ENCODE data around the gene UVRAG.

UVRAG gene

DNA sequence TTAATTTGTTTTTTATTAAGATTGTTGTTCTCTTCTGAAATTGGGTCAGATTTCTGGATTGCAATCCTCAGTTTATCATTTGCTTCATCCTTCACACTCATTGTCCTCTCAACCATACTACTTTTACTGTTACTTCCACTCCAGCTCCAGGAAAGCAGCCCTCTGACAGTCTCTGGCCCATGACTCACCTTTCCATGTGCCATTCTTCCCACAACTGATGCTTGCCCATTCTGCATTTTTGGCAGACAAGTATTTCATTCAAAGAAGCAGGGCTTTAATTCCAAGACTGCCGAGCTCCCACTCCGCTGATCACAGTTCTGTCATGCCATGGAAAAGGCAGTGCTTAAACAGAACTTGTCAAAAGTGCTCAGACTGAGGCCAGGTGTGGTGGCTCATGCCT lies 252.1 kb downstream of the UVRAG start:
- Histone ChIP-seq H3K36me3 (ENCODE audit: insufficient read depth) (no peaks in the 10 kb centered on the region), H3K4me1 (ENCODE audit: low read depth, poor library complexity, severe bottlenecking) (no peaks in the 10 kb centered on the region), H3K79me2 (ENCODE audit: insufficient read depth, low read depth) (no peaks in the 10 kb centered on the region), H3K27ac (no peak overlapping the region), H4K20me1 (ENCODE audit: insufficient read depth) (no peaks in the 10 kb centered on the region), H3K9ac (no peak overlapping the region), H3K4me2 (no peak overlapping the region), H2AFZ (ENCODE audit: low read depth) (no peak overlapping the region), H3K27me3 (ENCODE audit: insufficient read depth, low read depth) (no peaks in the 10 kb centered on the region), H3K4me3 (IDR thresholded peaks at IDR 0.05; ENCODE audit: insufficient read depth, low read depth, low read length) (no peak overlapping the region)
- TF ChIP-seq, protein P1, sequence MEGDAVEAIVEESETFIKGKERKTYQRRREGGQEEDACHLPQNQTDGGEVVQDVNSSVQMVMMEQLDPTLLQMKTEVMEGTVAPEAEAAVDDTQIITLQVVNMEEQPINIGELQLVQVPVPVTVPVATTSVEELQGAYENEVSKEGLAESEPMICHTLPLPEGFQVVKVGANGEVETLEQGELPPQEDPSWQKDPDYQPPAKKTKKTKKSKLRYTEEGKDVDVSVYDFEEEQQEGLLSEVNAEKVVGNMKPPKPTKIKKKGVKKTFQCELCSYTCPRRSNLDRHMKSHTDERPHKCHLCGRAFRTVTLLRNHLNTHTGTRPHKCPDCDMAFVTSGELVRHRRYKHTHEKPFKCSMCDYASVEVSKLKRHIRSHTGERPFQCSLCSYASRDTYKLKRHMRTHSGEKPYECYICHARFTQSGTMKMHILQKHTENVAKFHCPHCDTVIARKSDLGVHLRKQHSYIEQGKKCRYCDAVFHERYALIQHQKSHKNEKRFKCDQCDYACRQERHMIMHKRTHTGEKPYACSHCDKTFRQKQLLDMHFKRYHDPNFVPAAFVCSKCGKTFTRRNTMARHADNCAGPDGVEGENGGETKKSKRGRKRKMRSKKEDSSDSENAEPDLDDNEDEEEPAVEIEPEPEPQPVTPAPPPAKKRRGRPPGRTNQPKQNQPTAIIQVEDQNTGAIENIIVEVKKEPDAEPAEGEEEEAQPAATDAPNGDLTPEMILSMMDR (conservative IDR thresholded peaks at IDR 0.05; ENCODE audit: low read depth, low read length) = no peak

DNA sequence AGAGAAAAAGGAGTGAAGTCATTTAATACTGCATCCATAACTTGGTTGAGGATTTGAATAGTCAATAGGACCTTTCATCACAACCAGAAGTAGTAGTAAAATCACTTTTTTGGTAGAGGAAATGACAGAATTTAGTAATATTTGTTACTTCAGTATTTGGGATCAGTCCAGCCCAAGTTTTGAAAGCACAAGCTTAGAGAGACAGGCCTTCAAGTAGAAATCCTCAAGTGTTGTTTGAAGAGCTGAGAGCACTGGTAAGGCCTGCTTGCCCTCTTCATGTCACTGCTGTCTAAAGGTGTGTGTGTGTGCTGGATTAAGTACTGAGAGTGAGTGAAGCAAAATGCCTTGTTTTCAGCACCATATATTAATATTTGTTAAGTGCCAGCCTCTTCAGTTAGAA lies 254.0 kb downstream of the UVRAG start:
- TF ChIP-seq, protein P1 (conservative IDR thresholded peaks at IDR 0.05; ENCODE audit: low read depth, low read length) = no peak

DNA sequence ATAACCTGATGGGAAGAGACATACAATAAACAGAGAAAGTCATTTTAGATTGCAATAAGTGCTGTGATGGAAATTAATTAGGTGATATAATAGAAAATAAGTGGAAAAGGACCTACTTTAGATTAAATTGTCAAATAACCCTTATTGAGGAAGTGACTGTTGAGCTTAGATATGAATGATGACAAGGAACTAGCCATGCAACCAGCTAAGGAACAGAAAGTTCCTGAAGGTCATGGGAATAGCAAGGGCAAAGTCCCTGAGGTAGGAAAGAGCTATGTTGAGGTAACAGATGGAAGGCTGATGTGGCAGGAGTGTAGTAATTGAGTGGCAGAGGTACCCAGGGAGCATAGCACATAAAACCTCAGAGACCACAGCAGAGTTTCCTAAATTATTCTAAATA lies 256.1 kb downstream of the UVRAG start:
- TF ChIP-seq, protein P1 (conservative IDR thresholded peaks at IDR 0.05; ENCODE audit: low read depth, low read length) = no peak
- H3K4me2 ChIP-seq = no peak overlapping the region
- no peak overlapping the region for H3K4me3 ChIP-seq (IDR thresholded peaks at IDR 0.05; ENCODE audit: insufficient read depth, low read depth, low read length)
- H2AFZ ChIP-seq (ENCODE audit: low read depth) = no peak overlapping the region
- no peaks in the 10 kb centered on the region for H3K79me2 ChIP-seq (ENCODE audit: insufficient read depth, low read depth)
- H3K9ac ChIP-seq = no peak overlapping the region
- H3K36me3 ChIP-seq (ENCODE audit: insufficient read depth) = no peaks in the 10 kb centered on the region
- H3K4me1 ChIP-seq (ENCODE audit: low read depth, poor library complexity, severe bottlenecking) = no peaks in the 10 kb centered on the region
- no peaks in the 10 kb centered on the region for H3K27me3 ChIP-seq (ENCODE audit: insufficient read depth, low read depth)
- no peaks in the 10 kb centered on the region for H4K20me1 ChIP-seq (ENCODE audit: insufficient read depth)
- H3K27ac ChIP-seq = no peak overlapping the region

More for the DNA sequence above, 254.0 kb downstream of the UVRAG start:
- Histone ChIP-seq H3K27ac (no peak overlapping the region), H4K20me1 (ENCODE audit: insufficient read depth) (no peaks in the 10 kb centered on the region), H3K79me2 (ENCODE audit: insufficient read depth, low read depth) (no peaks in the 10 kb centered on the region), H3K4me3 (IDR thresholded peaks at IDR 0.05; ENCODE audit: insufficient read depth, low read depth, low read length) (no peak overlapping the region), H3K4me1 (ENCODE audit: low read depth, poor library complexity, severe bottlenecking) (no peaks in the 10 kb centered on the region), H3K4me2 (no peak overlapping the region), H3K27me3 (ENCODE audit: insufficient read depth, low read depth) (no peaks in the 10 kb centered on the region), H3K36me3 (ENCODE audit: insufficient read depth) (no peaks in the 10 kb centered on the region), H3K9ac (no peak overlapping the region), H2AFZ (ENCODE audit: low read depth) (no peak overlapping the region)

DNA sequence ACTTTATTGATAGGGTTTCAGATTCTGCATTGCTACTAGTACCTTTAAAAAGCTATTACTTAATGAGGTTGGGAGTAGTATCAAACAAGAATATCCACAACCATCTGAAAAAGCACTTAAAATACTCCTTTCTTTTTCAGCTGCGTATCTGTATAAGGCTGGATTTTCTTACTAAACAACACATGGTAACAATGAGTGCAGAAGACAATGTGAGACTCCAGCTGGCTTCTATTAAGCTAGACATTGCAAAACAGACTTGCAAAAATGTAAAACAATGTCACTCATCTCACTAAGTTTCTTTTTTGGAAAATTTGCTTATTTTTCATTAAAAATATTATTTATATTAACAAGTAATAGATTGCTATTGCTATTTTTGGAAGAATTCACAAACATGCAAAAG lies 258.7 kb downstream of the UVRAG start:
- Histone ChIP-seq H3K4me2 (no peak overlapping the region), H3K4me1 (ENCODE audit: low read depth, poor library complexity, severe bottlenecking) (no peaks in the 10 kb centered on the region), H3K4me3 (IDR thresholded peaks at IDR 0.05; ENCODE audit: insufficient read depth, low read depth, low read length) (no peak overlapping the region), H4K20me1 (ENCODE audit: insufficient read depth) (no peaks in the 10 kb centered on the region), H3K27ac (no peak overlapping the region), H2AFZ (ENCODE audit: low read depth) (no peak overlapping the region), H3K36me3 (ENCODE audit: insufficient read depth) (no peaks in the 10 kb centered on the region), H3K79me2 (ENCODE audit: insufficient read depth, low read depth) (no peaks in the 10 kb centered on the region), H3K27me3 (ENCODE audit: insufficient read depth, low read depth) (no peaks in the 10 kb centered on the region), H3K9ac (no peak overlapping the region)
- TF ChIP-seq, protein P1 (conservative IDR thresholded peaks at IDR 0.05; ENCODE audit: low read depth, low read length) = no peak
